NCI-H446 treated with DMSO at 0.1 percent for 48 hours (cell line): ENCODE data around the gene SPON2.

ENCODE experiments used
- DNase-seq: peaks from one replicate; lab custom pipeline; 2025; lab: John Stamatoyannopoulos, UW

SPON2 gene

GRCh38 chr4:1172228-1172851, at the start of gene SPON2:
Gene SPON2 (minus strand): TSS chr4:1172583.
- no peak for DNase-seq

GRCh38 chr4:1221155-1221870, 48.9 kb upstream of the SPON2 start:
- no peak for DNase-seq

DNA sequence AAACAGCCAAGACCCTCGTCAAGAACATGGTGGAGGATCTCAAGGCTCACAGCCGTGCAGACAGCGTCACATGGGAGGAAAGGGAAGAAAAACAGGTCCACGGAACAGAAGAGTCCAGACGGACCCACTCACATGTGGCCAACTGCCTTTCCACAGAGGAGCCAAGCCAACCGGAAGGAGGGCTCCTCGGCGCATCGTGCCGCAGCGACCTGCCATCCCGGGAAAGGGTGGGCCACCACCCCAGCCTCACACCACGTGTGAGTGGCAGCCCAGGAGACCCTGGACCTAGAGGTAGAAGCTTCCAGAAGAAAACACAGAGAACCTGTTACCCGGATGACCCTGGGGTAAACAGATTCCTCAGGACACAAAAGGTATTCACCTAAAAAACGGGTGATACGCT, 48.2 kb upstream of the SPON2 start:
- DNase-seq, result no peak

DNA sequence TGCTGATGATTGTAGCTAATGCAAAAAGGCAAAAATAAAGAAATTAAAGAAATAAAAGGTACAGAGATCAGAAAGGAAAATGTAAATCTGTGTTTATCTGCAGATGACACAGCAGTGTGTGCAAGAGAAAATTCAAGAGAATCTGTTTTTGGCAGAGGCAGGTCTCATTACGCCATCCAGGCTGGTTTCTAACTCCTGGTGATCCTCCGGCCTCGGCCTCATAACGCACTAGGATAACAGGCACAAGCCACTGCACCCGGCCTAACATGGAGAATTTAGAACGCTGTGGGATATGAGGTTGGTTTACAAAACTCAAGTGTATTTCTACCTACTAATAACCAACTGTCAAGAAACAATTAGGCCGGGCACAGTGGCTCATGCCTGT, 47.2 kb upstream of the SPON2 start:
- no peak for DNase-seq

GRCh38 chr4:1218634-1219565, 46.5 kb upstream of the SPON2 start:
- no peak for DNase-seq

GRCh38 chr4:1217366-1217765, 45.0 kb upstream of the SPON2 start:
- DNase-seq, result no peak

- no peak for DNase-seq
These were observed 44.5 kb upstream of the SPON2 start for GRCh38 chr4:1216869-1217294.

DNA sequence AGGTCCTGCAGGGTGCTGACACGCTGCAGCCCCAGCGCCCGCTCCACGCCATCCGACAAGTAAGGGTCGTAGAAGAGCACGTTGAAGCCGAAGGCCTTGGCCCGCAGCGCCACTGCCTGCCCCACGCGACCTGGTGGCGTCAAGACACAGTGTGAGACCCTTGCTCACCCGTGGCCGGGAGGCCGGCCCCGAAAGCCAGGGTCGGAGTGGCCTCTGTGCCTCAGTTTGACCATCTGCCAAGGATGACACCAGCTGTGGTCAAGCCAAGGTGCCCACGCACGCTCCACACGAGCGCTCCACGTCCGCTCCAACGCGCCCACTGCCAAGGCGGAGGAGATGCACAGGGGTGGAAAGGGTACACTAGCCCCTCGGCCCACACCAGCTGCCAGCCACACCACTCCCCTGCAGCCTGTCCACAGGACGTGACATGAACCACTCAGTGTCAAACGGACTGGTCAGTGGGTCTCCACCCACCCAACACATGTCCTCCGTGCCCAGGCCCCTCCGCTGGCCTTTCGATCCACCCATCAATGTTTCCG, 43.8 kb upstream of the SPON2 start:
- DNase-seq, result no peak

DNA sequence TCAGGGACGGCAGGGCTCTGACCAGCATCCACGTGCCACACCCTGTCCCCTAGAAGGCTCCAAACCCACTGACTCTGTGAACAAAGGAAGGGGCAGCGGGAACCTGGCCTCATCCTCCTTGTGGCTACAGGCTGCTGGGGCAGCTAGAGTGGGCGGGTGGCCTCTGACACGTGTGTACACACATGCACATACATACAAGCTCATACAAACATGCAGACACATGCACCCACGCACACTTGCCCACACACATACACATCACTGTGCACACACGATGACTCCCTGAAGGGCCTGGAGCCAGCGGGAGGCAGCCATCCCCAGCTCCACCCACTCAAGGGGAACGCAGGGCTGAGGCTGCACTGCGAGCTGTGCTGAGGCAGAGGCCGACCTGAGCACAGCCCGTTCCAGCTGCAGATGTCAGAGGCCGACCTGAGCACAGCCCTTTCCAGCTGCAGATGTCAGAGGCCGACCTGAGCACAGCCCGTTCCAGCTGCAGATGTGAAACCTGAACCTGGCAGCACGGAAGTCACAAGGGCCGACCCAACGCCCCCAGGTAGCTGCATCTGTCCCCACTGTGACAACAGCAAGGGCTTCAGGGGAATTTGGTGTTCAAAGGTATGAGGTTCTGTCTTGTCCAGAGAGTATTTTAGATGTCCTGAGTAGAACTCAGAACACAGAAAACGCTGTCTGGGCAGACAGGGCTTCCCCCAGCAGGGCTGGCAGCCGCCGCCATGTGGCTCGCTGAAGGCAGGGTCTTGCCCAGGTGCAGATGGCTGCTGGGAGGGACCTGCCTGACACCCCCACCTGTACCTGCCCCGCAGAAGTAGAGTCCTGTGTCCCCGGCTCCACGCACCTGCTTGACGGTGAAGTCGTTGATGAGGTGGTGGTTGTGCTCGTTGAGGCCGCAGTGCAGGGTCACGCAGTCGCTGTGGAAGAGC, 43.0 kb upstream of the SPON2 start:
- no peak for DNase-seq

DNA sequence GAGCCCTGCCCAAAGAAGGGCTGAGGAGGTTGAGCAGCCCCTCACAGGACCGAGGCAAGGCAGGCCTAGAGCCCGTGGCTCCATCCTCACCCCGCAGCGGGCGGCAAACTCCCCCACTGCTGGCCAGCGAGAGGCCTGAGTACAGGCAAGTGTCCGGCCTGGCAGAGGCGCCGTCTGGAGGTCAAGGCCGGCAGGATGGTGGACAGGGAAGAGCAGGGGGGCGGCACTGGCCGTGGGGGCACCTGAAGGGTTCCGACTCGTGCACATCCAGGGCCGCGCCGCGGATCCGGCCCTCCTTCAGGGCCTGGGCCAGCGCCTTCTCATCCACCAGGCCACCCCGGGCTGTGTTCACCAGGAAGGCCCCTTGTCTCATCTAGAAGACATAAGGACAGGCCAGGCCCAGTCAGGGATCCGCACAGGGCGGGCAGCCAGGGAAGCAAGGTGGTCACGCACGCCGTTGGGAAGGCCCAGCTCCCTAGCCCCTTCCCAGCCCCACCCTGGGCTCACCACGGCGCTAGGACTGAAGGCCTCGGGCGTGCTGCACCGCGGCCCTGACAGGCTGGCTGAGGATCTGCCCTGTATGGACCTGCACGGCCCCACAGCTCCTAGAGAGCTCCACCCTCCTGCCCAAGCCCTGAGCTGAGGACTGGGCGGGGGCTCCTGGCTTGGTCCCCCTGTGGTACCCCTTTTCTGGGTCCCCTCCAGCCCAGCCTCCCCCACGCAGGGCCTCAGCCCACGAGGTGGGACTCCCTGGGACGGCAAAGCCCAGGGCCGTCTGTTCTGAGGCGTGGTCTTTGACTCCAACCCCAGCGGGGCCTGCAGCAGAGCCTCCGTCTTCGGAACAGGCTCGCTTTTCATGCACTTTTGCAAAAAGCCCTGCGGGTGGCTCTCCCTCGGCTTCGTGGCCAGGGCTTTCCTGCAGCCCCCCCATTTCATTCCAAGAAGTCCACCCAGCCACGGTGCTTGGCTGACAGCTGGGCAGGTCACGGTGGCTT, 42.0 kb upstream of the SPON2 start:
- DNase-seq, result no peak

GRCh38 chr4:1213336-1213995, 41.1 kb upstream of the SPON2 start:
- no peak for DNase-seq

DNA sequence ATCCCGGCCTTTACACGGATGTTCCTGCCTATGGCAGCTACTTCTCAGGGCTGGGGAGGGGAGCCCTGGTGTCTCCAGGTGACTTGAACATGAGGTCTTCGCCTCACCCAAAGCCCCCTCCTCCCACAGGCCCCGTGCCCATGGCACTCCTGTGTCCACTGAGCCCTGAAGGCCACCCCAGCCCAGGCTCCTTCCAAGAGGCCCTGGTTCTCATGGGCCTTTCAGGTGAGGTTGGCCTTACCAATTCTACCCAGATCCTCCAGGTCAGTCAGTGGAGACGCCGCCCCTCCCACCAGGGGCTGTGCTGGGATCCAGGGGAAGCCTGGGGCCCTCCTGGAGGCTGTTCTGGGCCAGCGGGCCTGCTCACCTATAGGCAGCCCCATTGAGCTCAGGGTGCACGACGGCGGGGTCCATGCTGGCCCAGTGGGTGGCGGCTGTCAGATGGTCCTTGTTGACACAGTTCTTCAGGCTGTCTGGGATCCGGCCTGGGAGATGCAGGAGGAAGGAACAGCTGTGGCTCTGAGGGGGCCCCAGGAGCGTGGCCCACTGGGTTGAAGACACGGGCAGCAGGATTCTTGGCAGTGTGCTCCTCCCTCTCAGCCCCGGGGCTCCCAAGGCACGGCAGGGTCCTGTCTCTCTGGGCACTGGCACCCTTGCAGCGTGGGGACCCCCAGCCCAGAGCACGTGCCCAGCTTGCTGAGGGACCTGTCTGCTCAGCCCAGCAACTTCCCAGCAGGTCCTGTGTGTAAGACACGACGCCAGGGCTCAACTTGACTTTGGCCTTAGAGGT, 40.4 kb upstream of the SPON2 start:
- no peak for DNase-seq

GRCh38 chr4:1211891-1212545, 39.6 kb upstream of the SPON2 start:
- no peak for DNase-seq

- no peak for DNase-seq
These were observed 39.0 kb upstream of the SPON2 start for GRCh38 chr4:1211371-1211770.

GRCh38 chr4:1210971-1211370, 38.6 kb upstream of the SPON2 start:
- DNase-seq, result no peak

DNA sequence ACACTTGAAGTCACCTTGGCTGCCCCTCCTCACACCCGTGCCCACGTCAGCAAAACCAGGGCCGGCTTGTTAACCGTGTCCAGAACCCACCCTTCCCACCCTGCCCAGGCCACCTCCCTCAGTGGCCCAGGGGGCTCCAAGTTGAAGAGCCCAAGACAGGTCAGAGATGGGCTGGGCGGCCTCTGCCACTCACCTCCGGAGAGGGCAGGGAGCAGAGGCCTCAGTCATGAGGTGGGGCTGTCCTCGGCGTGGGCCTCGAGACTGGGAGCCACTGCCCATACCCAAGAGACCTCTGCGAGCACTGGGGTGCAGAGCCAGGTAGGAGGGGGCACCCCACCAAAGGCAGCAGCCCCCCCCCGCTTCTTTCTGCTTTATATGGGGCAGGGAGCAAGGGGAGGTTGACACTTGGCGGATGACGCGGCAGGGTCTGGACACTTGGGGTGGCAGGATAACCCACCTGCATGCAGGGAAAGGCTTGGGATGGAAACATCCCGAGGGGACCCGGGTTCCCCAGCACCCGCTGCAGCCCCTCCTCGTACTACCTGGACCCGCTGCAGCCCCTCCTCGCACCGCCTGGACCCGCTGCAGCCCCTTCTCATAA, 38.0 kb upstream of the SPON2 start:
- DNase-seq, result no peak

- no peak for DNase-seq
These were observed 37.4 kb upstream of the SPON2 start for GRCh38 chr4:1209821-1210220.
